ENCODE data around the gene SHISA9.

Gene SHISA9

DNA sequence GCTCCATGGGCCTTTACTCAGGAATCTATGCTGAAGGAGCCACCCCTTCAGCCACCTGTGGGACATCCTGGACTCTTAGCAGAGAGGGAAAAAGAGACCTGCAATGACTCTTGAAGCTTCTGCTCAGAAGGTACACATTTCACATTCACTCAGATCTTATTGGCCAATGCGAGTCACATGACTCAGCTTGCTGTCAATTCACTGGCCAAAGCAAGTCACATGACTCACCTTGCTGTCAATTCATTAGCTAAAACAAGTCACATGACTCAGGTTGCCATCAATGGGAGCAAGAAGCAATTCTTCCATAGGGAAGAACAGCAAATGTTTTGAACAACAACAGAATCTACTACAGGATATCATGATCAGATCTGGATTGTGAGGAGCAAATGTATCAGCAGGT, 233.4 kb downstream of the SHISA9 start:
- DNase-seq: no peak

GRCh38 chr16:13136901-13137300, 235.5 kb downstream of the SHISA9 start:
- no peak for DNase-seq

DNA sequence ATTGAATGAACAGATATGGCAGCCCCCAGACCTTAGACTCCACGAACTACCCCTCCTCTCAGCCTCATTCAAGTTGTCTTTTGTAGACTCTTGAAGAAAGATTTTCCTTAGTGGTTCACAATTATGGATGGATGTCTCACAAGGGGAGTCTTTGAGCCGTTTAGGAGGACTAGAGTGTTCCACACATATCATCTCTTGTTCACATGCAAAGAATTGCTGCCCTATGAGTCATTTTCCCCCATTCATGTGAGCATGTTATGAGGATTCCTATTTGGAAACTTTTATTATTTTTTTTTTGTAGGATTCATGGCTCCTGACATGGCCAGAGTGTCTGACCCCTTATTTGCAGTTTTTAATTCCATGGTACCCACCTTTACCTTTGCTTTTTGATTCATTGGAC, 237.1 kb downstream of the SHISA9 start:
- DNase-seq: no peak

DNA sequence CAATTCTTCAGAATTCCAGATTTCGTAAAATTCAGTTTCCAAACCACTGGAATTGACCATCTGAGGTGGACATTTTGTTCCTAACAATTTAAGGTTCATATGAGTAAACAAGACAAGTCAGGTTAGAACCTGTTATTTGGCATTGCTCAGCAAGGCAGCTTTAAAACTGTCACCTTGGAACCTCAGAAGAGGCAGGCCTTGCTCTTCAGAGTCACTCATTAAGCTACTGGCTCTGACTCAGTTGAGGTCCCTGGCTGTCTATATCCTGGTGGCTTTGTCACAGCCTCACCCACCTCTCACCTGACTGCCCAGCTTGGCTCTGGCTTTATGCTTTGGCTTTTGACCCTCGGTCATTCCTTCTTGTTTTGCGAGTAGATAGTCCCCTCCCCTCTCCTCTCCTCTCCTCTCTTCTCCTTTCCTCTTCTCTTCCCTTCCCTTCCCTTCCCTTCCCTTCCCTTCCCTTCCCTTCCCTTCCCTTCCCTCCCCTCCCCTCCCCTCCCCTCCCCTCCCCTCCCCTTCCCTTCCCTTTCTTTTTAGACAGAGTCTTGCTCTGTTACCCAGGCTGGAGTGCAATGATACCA, 238.4 kb downstream of the SHISA9 start:
- DNase-seq: no peak

DNA sequence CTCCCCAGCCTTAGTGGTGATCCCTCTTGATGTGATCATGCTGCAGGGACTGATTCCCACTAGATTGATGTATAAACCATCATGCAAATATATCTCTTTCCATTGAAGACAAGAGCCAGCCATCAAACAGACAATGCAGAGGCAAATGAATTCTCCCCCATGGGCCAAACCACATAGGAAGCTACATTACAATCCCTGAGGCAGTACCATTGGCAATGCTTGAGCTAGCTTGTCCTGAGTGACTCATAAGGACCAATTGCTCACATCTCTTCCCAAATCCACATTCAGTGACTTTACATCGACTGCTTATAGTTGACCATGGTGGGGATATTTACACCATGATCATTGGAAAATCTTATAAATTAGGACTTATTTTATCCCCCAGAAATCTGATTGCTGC, 242.2 kb downstream of the SHISA9 start:
- DNase-seq: no peak

- no peak for DNase-seq
Observed at GRCh38 chr16:13146829-13147228, 245.4 kb downstream of the SHISA9 start.

DNA sequence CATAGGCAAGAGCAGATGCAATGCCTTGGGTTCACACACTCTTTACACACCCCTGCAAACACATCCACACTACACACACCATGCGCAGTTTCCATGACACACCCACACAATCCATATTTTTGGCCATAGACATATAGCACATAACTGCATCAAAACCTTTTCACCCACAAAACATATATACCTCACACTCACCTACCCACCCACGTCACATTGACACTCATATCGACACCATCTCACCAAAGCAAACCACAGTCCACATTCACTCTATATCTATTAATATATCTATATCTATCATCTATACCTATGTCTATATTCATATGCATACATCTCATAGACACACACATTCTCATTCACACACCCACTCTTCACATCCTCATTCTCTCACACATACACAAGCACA, 246.9 kb downstream of the SHISA9 start:
- DNase-seq: no peak

GRCh38 chr16:13148836-13149235, 247.4 kb downstream of the SHISA9 start:
- DNase-seq: no peak

DNA sequence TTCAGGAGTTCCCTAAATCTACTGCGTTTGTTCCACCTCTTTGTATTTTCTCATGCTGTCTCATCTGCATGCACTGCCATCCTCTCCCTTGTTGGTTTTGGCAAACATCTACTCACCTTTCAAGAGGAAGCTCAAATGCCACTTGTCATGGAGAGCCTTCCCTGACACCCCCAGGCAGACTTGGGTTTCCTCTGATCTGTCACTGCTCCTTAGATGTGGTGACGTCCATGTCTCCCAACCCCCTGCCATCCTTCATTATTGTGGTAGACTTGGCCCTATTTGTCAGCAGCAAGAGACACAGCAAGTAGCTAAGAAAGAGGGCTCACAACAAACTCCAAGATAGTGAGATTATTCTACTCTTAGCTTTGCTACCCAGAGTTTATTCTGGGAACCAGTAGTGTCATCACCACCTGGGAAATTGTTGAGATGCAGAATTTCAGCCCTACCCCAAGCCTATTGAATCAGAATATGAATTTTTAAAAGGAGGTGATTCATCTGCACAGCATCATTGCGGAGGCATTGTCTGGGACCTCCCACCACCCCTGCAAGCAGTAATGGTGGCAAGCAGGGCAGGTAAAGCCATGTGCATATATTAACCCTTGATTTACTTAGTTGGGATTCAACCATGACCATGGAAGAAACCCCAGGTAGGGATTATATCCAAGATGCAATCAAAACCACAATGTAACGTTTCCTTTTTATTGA, 248.9 kb downstream of the SHISA9 start:
- no peak for DNase-seq

DNA sequence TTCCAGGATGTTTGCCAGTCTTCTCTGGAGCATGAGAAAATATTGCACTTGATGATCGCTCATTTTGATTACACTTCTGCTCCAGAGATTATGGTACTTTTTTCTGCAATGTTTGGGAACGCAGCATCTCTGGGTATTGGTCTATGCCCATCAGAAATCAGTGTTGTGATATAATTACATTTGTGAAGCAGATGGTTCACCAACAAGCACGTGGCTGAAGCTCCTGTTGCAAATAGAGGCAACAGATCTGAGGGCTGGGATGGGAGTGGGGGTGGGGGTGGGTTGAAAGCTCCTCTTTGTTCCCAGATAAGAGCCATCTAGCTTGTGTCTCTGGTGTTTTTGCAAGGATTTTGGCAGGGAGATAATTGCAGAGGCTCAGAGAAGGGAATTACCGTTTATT, 252.3 kb downstream of the SHISA9 start:
- no peak for DNase-seq

- no peak for DNase-seq
Observed at GRCh38 chr16:13154799-13155198, 253.4 kb downstream of the SHISA9 start.

GRCh38 chr16:13155377-13155776, 254.0 kb downstream of the SHISA9 start:
- DNase-seq: no peak

GRCh38 chr16:13155780-13156179, 254.4 kb downstream of the SHISA9 start:
- DNase-seq: no peak

GRCh38 chr16:13157082-13157481, 255.7 kb downstream of the SHISA9 start:
- no peak for DNase-seq

DNA sequence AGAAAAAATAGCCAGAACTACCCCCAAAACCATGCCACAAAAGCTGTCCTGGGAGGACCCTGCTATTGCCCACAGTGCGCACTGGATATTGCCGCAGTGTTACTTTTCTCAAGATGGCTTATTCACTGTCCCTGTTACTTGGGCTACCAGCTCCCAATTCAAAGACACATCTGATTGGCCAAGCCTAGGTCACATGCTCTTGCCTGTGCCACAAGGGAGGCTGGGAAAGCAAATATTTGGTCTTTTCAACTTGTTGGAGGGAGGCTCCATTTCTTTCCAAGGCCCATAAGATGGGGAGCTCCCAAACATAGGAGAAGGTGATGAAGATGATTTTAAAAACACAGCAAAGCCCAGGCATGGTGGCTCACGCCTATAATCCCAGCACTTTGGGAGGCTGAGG, 257.0 kb downstream of the SHISA9 start:
- no peak for DNase-seq

DNA sequence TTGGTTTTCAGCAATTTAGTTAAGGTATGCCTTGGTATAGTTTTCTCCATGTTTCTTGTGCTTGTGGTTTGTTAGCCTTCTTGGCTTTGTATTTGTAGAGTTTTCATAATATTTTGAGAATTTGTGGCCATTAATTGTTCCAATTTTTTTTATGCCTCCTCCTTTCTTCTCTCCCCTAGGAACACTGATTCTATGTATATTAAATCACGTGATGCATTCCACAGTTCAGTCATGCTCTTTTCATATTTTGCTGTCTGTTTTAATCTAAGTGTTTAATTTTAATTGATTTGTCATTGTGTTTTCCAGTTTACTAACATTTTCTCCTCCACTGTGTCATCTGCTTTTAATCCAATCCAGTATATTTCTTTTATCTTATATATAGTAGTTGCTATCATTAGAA, 263.6 kb downstream of the SHISA9 start:
- DNase-seq: no peak

- DNase-seq: no peak
Observed at GRCh38 chr16:13168091-13168572, 266.7 kb downstream of the SHISA9 start.

DNA sequence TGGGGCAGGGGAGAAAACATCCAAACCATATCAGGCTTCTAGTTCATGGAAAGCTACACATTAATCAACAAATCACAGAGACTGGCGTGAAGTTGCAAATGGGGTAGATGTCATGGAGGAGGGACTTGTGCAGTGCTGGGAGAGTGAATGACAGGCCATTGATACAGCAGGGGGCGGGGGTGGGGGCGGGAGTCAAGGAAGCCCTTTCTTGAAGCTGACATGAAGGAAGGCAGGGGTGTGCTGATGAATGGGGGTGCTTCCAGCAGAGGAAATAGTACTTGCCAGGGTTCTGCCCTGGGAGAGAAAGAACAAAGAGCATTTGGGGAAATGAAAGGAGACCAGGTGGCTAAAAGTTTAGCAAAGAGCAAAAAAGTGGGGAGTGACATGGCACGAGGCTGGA, 269.9 kb downstream of the SHISA9 start:
- no peak for DNase-seq

GRCh38 chr16:13176711-13177110, 275.3 kb downstream of the SHISA9 start:
- no peak for DNase-seq

DNA sequence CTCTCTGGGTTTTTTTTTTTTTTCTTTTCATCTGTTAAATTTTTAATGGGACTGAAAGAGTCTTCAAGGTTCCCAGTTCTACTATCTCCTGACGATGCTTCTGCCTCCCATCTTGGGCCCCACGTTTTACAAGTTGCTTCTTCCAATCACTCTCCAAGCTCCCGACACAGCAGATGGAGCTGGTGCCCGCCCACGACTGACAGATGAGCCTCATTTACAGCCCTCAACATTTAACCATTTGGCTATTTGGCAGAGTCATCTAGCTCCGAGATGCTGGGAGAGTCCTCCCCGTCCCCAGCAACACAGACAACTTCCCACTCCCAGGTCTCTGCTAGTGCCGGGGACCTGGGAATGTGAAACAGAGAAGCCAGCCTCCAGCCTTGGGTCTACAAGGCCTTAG, 276.9 kb downstream of the SHISA9 start:
- no peak for DNase-seq

- no peak for DNase-seq
Observed at GRCh38 chr16:13181432-13181831, 280.0 kb downstream of the SHISA9 start.

- DNase-seq: no peak
Observed at GRCh38 chr16:13186813-13187212, 285.4 kb downstream of the SHISA9 start.

- DNase-seq: no peak
Observed at GRCh38 chr16:13189250-13189649, 287.9 kb downstream of the SHISA9 start.

GRCh38 chr16:13193721-13194120, 292.3 kb downstream of the SHISA9 start:
- DNase-seq: no peak

DNA sequence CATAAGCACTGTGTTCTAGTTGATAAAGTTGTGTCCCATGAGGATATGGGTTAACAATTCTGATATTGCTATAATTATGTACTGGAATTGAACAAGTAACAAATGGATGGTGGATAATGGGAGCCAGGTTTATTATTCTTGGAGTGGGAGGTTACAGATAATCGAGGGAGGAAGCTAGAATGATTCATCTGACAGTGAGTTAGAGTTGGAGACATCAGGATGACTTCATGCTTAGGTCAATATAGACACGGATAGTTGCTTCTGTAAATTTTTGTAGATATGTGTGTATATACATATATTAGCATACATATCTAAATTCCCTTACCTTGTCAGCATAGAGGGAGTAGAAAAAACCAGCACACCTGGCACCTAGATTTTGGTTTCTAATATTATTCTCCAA, 293.4 kb downstream of the SHISA9 start:
- DNase-seq: no peak
